HG03565 (cell line): Measurements from ENCODE around the gene CCL17.
A peak's percentile ranks its signal among the peaks of the same experiment; 100 is the strongest.
"Not testable (repeated sequence)": the region's sequence is repeated elsewhere in the genome, so short reads cannot be mapped to it uniquely, and the experiment has no call there.

Experiments
- ATAC-seq: cut with Tn5 transposase; IDR thresholded peaks from one replicate; pipeline ENCODE4 v1.9.1; 2021; ENCODE audit warnings: mild to moderate bottlenecking, moderate library complexity; ENCODE audit not compliant: unreplicated experiment

The CCL17 gene

GRCh38 chr16:57403965-57404817 lies at the start of gene CCL17:
Gene CCL17, plus strand, starts transcription at chr16:57404767. Its CDS starts 9,166 bp downstream, at chr16:57413933.
- no peak for ATAC-seq

GRCh38 chr16:57355898-57356414 lies 48.6 kb upstream of the CCL17 start:
- no peak for ATAC-seq

- ATAC-seq = no peak
Measured at GRCh38 chr16:57356547-57356946, 48.0 kb upstream of the CCL17 start.

GRCh38 chr16:57357330-57358085 lies 47.1 kb upstream of the CCL17 start:
- no peak for ATAC-seq

- no peak for ATAC-seq
Measured at GRCh38 chr16:57358086-57358420, 46.5 kb upstream of the CCL17 start.

- ATAC-seq = peak; percentile 56
Measured at GRCh38 chr16:57358527-57359095, 46.0 kb upstream of the CCL17 start, which contains the start of gene CCL22. Gene CCL22, plus strand, starts transcription at chr16:57358783. Its CDS starts 34 bp downstream, at chr16:57358817.

- no peak for ATAC-seq
Measured at GRCh38 chr16:57360321-57360935, 44.1 kb upstream of the CCL17 start.

- ATAC-seq = no peak
Measured at GRCh38 chr16:57361404-57361803, 43.2 kb upstream of the CCL17 start.

GRCh38 chr16:57364143-57364542 lies 40.4 kb upstream of the CCL17 start:
- no peak for ATAC-seq

GRCh38 chr16:57366544-57367040 lies 38.0 kb upstream of the CCL17 start:
- no peak for ATAC-seq

GRCh38 chr16:57367116-57367752 lies 37.3 kb upstream of the CCL17 start:
- ATAC-seq = no peak

GRCh38 chr16:57371494-57372371 lies 32.8 kb upstream of the CCL17 start:
- no peak for ATAC-seq

- no peak for ATAC-seq
Measured at GRCh38 chr16:57372372-57373116, 32.0 kb upstream of the CCL17 start, which contains the start of gene CX3CL1. Gene CX3CL1, plus strand, starts transcription at chr16:57372490. Its CDS starts 79 bp downstream, at chr16:57372569.

- ATAC-seq = no peak
Measured at GRCh38 chr16:57373117-57373947, 31.2 kb upstream of the CCL17 start.

GRCh38 chr16:57374067-57374534 lies 30.5 kb upstream of the CCL17 start:
- ATAC-seq = no peak

GRCh38 chr16:57374925-57375465 lies 29.6 kb upstream of the CCL17 start:
- ATAC-seq = not testable (repeated sequence)

- no peak for ATAC-seq
Measured at GRCh38 chr16:57376313-57376818, 28.2 kb upstream of the CCL17 start.
